Mesenchymal stem cell (in vitro differentiated cells and primary cell): Measurements from ENCODE around the gene USP40.
A peak's percentile ranks its signal among the peaks of the same experiment; 100 is the strongest.

Experiments
- DNase-seq: peaks from one replicate; pipeline ENCODE4 v3.0.0-alpha.2; 2013
- H2AFZ ChIP-seq: one replicate; pipeline ENCODE4 v1.6.1; 2013; ENCODE audit warnings: low read depth, mild to moderate bottlenecking, control low read depth, inconsistent platforms, low read length, moderate library complexity
- H2AK5ac ChIP-seq: 2 replicates; pipeline ENCODE4 v1.6.1; 2013; ENCODE audit warnings: low read length, moderate library complexity, mild to moderate bottlenecking, inconsistent platforms; ENCODE audit not compliant: severe bottlenecking
- H2BK120ac ChIP-seq: one replicate; pipeline ENCODE4 v1.6.1; 2013; ENCODE audit warnings: low read depth, mild to moderate bottlenecking, inconsistent platforms, low read length, moderate library complexity
- H2BK12ac ChIP-seq, 2 experiments: one replicate each; pipeline ENCODE4 v1.6.1; 2013; ENCODE audit warnings: inconsistent platforms in 2 of 2, low read length in 2 of 2, mild to moderate bottlenecking in 2 of 2, moderate library complexity in 2 of 2, control low read depth in 1 of 2
- H2BK15ac ChIP-seq: one replicate; pipeline ENCODE4 v1.6.1; 2013; ENCODE audit warnings: mild to moderate bottlenecking, low read depth, inconsistent platforms; ENCODE audit not compliant: poor library complexity, severe bottlenecking
- H2BK5ac ChIP-seq: 2 replicates; pipeline ENCODE4 v1.6.1; 2013; ENCODE audit warnings: low read depth, mild to moderate bottlenecking, low read length, control low read depth, inconsistent platforms; ENCODE audit not compliant: poor library complexity, severe bottlenecking
- H3K14ac ChIP-seq, 2 experiments: one replicate each; pipeline ENCODE4 v1.6.1; 2013; ENCODE audit warnings: inconsistent platforms in 2 of 2, low read length in 2 of 2, control low read depth in 1 of 2, mild to moderate bottlenecking in 1 of 2, moderate library complexity in 1 of 2
- H3K18ac ChIP-seq, 2 experiments: one replicate each; pipeline ENCODE4 v1.6.1; 2013; ENCODE audit warnings: inconsistent platforms in 2 of 2, low read length in 2 of 2, control low read depth in 1 of 2, low read depth in 1 of 2, mild to moderate bottlenecking in 1 of 2
- H3K23ac ChIP-seq, 2 experiments: one replicate each; pipeline ENCODE4 v1.6.1; 2013; ENCODE audit warnings: inconsistent platforms in 2 of 2, low read length in 2 of 2, mild to moderate bottlenecking in 2 of 2, moderate library complexity in 2 of 2, control low read depth in 1 of 2
- H3K27ac ChIP-seq: 2 replicates; pipeline ENCODE4 v1.5.1; 2013; ENCODE audit warnings: mild to moderate bottlenecking, moderate library complexity, low read length, control low read depth, inconsistent platforms; ENCODE audit not compliant: poor library complexity, severe bottlenecking
- H3K27me3 ChIP-seq, 2 experiments: 2 replicates each; pipeline versions ENCODE4 v1.6.1 to v1.7.0; 2013; ENCODE audit warnings: low read length in 2 of 2, mild to moderate bottlenecking in 2 of 2, moderate library complexity in 2 of 2, control low read depth in 1 of 2, inconsistent platforms in 1 of 2; ENCODE audit not compliant: control insufficient read depth in 1 of 2, insufficient read depth in 1 of 2
- H3K36me3 ChIP-seq, 2 experiments: 2 replicates each; pipeline versions ENCODE4 v1.6.1 to v1.7.0; 2013; ENCODE audit warnings: low read length in 2 of 2, control low read depth in 1 of 2, inconsistent platforms in 1 of 2, low read depth in 1 of 2, mild to moderate bottlenecking in 1 of 2; ENCODE audit not compliant: insufficient read depth in 2 of 2, control insufficient read depth in 1 of 2
- H3K4ac ChIP-seq, 2 experiments: one replicate each; pipeline ENCODE4 v1.6.1; 2013; ENCODE audit warnings: inconsistent platforms in 2 of 2, low read length in 2 of 2, mild to moderate bottlenecking in 2 of 2, moderate library complexity in 2 of 2, control low read depth in 1 of 2, low read depth in 1 of 2
- H3K4me1 ChIP-seq: 2 replicates; pipeline ENCODE4 v1.6.1; 2013; ENCODE audit warnings: low read depth, low read length, control low read depth; ENCODE audit not compliant: control insufficient read depth, insufficient read depth
- H3K4me2 ChIP-seq: 2 replicates; pipeline ENCODE4 v1.6.1; 2013; ENCODE audit warnings: low read length, mild to moderate bottlenecking, inconsistent platforms; ENCODE audit not compliant: poor library complexity, severe bottlenecking
- H3K4me3 ChIP-seq, 2 experiments: 2 replicates each; pipeline versions ENCODE4 v1.5.1 to v1.7.0; 2013; ENCODE audit warnings: low read length in 2 of 2, mild to moderate bottlenecking in 2 of 2, control low read depth in 1 of 2, low read depth in 1 of 2; ENCODE audit not compliant: insufficient read depth in 1 of 2
- H3K79me1 ChIP-seq: replicated peaks from 2 replicates; pipeline ENCODE4 v1.6.1; 2013; ENCODE audit warnings: mild to moderate bottlenecking, control low read depth, low read length, inconsistent platforms; ENCODE audit not compliant: poor library complexity, severe bottlenecking
- H3K9ac ChIP-seq: 2 replicates; pipeline ENCODE4 v1.7.0; 2013; ENCODE audit warnings: mild to moderate bottlenecking, low read length, moderate library complexity
- H3K9me3 ChIP-seq: 2 replicates; pipeline ENCODE4 v1.7.0; 2013; ENCODE audit warnings: mild to moderate bottlenecking, low read length; ENCODE audit not compliant: control insufficient read depth
- H4K8ac ChIP-seq: one replicate; pipeline ENCODE4 v1.6.1; 2013; ENCODE audit warnings: inconsistent platforms, mild to moderate bottlenecking, low read length, moderate library complexity
- H4K91ac ChIP-seq: one replicate; pipeline ENCODE4 v1.6.1; 2013; ENCODE audit warnings: mild to moderate bottlenecking, low read length, inconsistent platforms
- whole genome bisulfite sequencing: methylation state at CpG from one replicate; pipeline ENCODE4 v1.1.7; 2013; ENCODE audit warnings: mixed read lengths; 5-methylcytosine and 5-hydroxymethylcytosine counted together

Gene USP40

DNA sequence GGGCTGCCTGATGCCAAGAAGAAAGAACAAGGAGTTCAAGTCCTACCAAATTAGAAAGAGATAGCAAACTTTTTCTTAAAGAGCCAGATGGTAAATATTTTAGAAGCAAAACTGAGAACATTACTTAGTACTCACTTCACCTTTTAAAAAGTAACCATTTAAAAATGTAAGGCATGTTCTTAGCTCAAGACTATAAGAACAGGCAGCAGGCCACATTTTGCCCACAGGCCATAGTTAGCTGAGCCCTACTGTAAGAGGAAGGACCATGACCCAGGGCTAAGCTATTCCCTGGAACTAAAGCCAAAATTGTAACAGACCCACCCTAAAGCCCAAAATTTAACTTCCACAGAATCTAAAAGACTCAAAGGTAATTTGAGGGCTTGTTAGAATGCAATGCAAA, 31.3 kb downstream of the USP40 start:
- H2AFZ ChIP-seq, result no peak overlapping the region
- no peak overlapping the region for H4K8ac ChIP-seq
- no peak overlapping the region for H2BK12ac ChIP-seq
- no peak overlapping the region for H2AK5ac ChIP-seq
- no peak overlapping the region for H3K4me2 ChIP-seq
- H3K27ac ChIP-seq, result peak overlapping the region; percentile 69
- H3K4me3 ChIP-seq, result no peak overlapping the region
- no peak overlapping the region for H2BK15ac ChIP-seq
- no peak overlapping the region for H3K9ac ChIP-seq
- DNase-seq, result no peak
- H3K9me3 ChIP-seq, result no peaks in the 10 kb centered on the region
- H3K23ac ChIP-seq, result no peak overlapping the region
- H2BK5ac ChIP-seq, result no peak overlapping the region
- peaks cover 3% of the 10 kb centered on the region for H3K79me1 ChIP-seq
- H3K18ac ChIP-seq, result no peak overlapping the region
- H3K14ac ChIP-seq, result no peak overlapping the region
- H2BK120ac ChIP-seq, result no peak overlapping the region
- no peak overlapping the region for H3K4ac ChIP-seq
- no peaks in the 10 kb centered on the region for H3K27me3 ChIP-seq
- no peaks in the 10 kb centered on the region for H3K4me1 ChIP-seq
- no peak overlapping the region for H4K91ac ChIP-seq
- peaks cover 12 to 76% of the 10 kb centered on the region in 2 experiments for H3K36me3 ChIP-seq

DNA sequence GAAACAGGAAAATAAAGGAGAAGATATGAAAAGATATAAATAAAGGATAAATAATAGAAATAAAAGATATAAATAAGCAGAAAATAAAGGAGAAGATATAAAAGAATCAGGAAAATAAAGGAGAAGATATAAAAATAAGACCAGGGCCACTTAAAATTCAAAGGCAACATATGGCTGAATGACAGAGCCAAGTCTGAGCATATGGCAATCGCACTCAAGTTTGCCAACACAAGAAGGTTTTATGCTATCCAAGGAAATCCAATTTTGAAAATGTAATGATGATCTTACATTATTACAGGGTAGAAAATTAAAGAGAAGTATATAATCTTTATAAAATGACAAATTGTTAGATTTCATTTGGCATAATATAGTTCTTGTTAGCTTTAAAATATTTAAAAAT, 33.6 kb downstream of the USP40 start:
- H3K23ac ChIP-seq, result no peak overlapping the region
- H3K4me3 ChIP-seq, result no peak overlapping the region
- H2AFZ ChIP-seq, result no peak overlapping the region
- H3K9me3 ChIP-seq, result no peaks in the 10 kb centered on the region
- no peak overlapping the region for H4K91ac ChIP-seq
- H2BK12ac ChIP-seq, result no peak overlapping the region
- peaks cover 3% of the 10 kb centered on the region for H3K79me1 ChIP-seq
- H2BK15ac ChIP-seq, result no peak overlapping the region
- peaks cover 13 to 80% of the 10 kb centered on the region in 2 experiments for H3K36me3 ChIP-seq
- no peak for DNase-seq
- no peak overlapping the region for H3K14ac ChIP-seq
- no peak overlapping the region for H2BK5ac ChIP-seq
- no peak overlapping the region for H3K27ac ChIP-seq
- no peak overlapping the region for H2BK120ac ChIP-seq
- H2AK5ac ChIP-seq, result no peak overlapping the region
- no peak overlapping the region for H3K4ac ChIP-seq
- H3K27me3 ChIP-seq, result no peaks in the 10 kb centered on the region
- no peak overlapping the region for H4K8ac ChIP-seq
- WGBS, result no CpG with 5 or more reads among the region's 1 CpG
- H3K9ac ChIP-seq, result no peak overlapping the region
- H3K18ac ChIP-seq, result no peak overlapping the region
- H3K4me2 ChIP-seq, result no peak overlapping the region
- no peaks in the 10 kb centered on the region for H3K4me1 ChIP-seq

DNA sequence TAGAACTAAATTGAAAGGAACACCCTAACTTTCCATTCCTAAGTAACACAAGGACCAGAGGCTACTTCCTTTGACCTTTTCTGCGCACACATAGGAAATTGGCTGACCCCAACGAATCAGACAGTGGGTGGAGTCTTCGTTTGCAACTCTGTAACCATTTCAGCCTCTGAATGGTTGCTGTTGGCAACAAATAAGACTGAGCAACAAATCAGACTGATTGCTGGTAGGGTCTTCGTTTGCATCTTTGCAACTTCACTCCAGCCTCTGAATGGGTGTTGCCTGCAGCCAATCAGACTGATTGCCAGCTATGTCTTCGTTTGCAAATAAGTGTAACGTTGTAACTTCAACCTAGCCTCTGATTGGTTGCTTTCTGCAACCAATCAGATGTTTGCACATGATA, 34.6 kb downstream of the USP40 start:
- Histone ChIP-seq H3K23ac (no peak overlapping the region), H2BK15ac (no peak overlapping the region), H3K18ac (no peak overlapping the region), H2BK12ac (no peak overlapping the region), H3K14ac (peak overlapping the region in 1 of 2 experiments; percentile 20), H3K9me3 (no peaks in the 10 kb centered on the region), H3K4ac (no peak overlapping the region), H4K91ac (no peak overlapping the region), H4K8ac (no peak overlapping the region), H3K9ac (no peak overlapping the region), H3K4me1 (no peaks in the 10 kb centered on the region), H3K79me1 (peaks cover 3% of the 10 kb centered on the region), H2BK5ac (no peak overlapping the region), H3K4me3 (no peak overlapping the region), H3K4me2 (no peak overlapping the region), H2AFZ (no peak overlapping the region), H2AK5ac (no peak overlapping the region), H2BK120ac (no peak overlapping the region), H3K27me3 (no peaks in the 10 kb centered on the region), H3K36me3 (peaks cover 14 to 79% of the 10 kb centered on the region in 2 experiments), H3K27ac (no peak overlapping the region)
- DNase-seq, result no peak
- WGBS, result 87% methylated on average over 6 of the region's 6 CpGs

DNA sequence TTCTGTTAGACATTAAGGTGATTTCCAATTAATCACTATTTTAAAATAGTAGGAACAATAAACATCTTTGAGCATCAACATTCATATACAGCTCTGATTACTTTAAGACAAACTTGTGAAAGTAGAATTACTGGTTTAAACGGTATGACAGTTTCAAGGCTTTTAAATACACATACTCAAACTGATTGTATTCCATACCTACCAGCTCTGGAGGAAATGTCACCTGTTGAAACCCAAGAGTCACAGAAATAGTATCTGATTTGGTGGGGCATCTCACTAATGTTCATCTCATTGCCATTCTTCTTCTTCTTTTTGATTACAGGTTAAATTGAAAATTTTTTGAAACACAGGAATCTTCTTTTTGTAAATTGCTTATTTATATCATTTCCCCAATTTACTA, 36.2 kb downstream of the USP40 start:
- Histone ChIP-seq H2BK120ac (no peak overlapping the region), H4K8ac (no peak overlapping the region), H3K4ac (no peak overlapping the region), H3K4me1 (no peaks in the 10 kb centered on the region), H3K4me3 (no peak overlapping the region), H3K14ac (no peak overlapping the region), H2AK5ac (no peak overlapping the region), H3K18ac (no peak overlapping the region), H2AFZ (no peak overlapping the region), H2BK12ac (no peak overlapping the region), H4K91ac (no peak overlapping the region), H3K9me3 (no peaks in the 10 kb centered on the region), H2BK5ac (no peak overlapping the region), H3K27ac (no peak overlapping the region), H3K36me3 (peaks cover 14 to 83% of the 10 kb centered on the region in 2 experiments), H3K27me3 (no peaks in the 10 kb centered on the region), H3K4me2 (no peak overlapping the region), H3K23ac (no peak overlapping the region), H2BK15ac (no peak overlapping the region), H3K9ac (no peak overlapping the region), H3K79me1 (peaks cover 3% of the 10 kb centered on the region)
- no CpG with 5 or more reads among the region's 1 CpG for WGBS
- no peak for DNase-seq
